GM21381 (cell line): ENCODE data around the gene ABCA1.
"Not testable (repeated sequence)": the region's sequence is repeated elsewhere in the genome, so short reads cannot be mapped to it uniquely, and the experiment has no call there.

Source experiments
- ATAC-seq: cut with Tn5 transposase; IDR thresholded peaks from one replicate; pipeline ENCODE4 v1.9.1; 2021; ENCODE audit warnings: mild to moderate bottlenecking, moderate library complexity; ENCODE audit not compliant: unreplicated experiment

ABCA1 gene

GRCh38 chr9:104872656-104873488 is 55.1 kb downstream of the ABCA1 start:
- no peak for ATAC-seq

DNA sequence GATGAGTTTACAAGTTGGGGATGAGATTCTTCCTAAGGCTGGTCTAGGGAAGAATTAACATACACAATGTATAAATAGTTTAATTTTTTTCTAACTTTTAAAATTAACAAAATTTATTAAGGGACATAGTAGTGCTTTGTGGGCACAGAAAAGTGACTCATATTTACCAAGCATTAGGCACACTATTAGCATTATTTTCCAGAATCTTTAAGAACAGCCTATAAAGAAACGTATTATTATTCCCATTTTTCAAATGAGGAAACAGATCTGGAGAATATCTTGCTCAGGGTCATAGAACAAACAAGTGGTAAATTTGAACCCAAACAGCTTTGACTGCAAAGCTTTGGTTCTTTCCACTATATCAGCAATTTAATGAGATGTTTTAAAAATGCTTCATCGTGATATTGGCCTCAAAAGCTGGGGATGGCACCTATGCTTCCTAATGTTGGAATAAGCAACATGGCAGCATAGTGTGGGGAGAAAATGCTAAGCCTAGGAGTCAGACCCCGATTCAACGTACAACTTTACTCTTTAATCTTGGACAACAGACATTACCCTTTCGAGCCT is 55.9 kb downstream of the ABCA1 start:
- ATAC-seq, result no peak

GRCh38 chr9:104869811-104870210 is 58.1 kb downstream of the ABCA1 start:
- ATAC-seq, result no peak

- ATAC-seq, result peak; percentile 88
Observed at GRCh38 chr9:104868687-104869404, 59.1 kb downstream of the ABCA1 start.

DNA sequence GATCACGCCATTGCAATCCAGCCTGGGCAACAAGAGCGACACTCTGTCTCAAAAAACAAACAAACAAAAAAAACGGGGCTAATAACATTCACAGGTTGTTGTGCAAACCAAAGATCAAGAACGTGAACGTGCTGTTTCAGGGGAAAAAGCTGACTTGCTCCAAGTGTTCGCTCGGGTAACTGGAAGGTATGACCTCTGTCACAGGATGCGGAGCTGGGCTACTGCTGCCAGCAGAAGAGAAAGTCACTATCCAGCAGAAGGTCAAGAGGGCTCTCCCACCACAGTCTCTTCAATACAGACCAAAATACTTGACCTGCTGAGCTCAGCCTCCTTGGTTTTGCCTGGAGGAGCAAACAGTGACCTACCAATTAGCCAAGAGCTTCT is 59.7 kb downstream of the ABCA1 start:
- no peak for ATAC-seq

- no peak for ATAC-seq
Observed at GRCh38 chr9:104866191-104866590, 61.8 kb downstream of the ABCA1 start.

DNA sequence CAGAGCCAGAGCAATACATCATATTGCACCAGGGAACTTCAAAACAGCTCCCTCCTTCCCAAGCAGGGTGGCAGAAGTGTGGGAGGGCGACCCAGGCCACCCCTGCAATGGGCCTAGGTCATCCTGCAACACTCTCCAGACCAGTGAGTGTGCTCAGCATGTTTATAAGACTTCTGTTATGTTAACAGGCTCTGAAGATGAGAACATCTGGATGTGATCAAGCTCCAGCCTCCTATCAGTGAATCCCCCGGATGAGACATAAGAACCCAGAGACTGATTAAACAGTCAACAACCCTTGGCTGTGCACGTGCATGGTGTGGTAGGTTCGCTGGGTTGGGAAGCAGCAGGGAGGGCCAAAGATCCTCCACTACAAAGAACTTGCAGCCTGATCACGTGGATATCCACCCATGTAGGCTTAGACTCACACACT is 63.3 kb downstream of the ABCA1 start:
- ATAC-seq, result no peak

GRCh38 chr9:104863180-104863883 is 64.6 kb downstream of the ABCA1 start:
- ATAC-seq, result peak; percentile 75

DNA sequence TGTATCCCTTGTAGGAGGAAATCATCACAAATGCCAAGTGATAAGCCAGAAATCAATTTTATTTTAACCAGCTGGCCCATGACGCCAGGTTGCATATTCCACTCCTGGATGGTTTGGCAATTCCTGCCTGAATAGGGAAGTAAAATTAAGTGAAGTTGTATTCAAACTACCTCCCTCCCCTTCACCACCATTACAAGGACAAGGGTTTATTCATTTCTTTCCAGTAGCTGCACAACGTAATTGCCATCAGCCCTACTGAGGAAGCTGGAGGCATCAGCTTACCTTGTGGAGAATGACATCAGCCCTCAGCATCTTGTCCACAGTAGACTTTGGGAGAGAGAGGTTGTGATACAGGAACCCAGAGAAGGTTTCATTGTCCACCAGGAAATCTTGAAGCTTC is 66.6 kb downstream of the ABCA1 start:
- no peak for ATAC-seq

DNA sequence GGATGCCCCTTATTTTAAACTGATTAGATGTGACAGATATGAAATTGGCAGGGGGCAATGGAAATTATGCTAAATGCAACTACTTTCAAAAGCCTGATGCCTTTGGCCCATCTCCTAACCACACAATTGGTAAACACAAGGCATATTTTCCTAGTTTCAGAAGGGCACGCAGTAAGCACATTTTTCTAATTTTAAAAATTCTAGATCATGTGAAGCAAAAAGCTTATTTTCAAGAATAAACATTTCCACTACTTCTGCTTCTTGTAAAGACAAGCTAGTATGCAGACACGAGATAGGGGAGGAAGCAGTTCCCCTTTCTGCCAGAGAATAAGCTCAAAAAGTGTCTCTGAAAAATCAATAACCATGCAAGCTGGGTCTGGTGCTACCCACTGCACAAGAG is 67.7 kb downstream of the ABCA1 start:
- no peak for ATAC-seq

DNA sequence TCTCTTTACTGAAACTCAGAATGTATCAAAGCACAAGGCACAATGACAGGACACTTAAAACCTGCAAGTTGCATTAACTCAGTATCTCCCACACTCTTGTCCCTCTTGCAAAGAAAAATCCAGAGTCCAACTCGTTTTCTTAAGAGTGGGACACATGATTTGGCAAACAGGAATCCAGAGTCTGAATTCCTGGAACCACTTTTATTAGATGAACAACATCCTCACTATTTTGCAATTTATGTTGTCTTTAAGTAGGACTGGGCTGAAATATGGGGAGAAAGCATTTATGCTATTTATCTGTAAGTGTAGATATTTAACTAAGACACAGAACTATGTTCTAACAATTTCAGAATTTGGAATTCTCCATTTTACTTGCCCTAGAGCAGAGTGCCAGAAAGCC is 69.1 kb downstream of the ABCA1 start:
- no peak for ATAC-seq

DNA sequence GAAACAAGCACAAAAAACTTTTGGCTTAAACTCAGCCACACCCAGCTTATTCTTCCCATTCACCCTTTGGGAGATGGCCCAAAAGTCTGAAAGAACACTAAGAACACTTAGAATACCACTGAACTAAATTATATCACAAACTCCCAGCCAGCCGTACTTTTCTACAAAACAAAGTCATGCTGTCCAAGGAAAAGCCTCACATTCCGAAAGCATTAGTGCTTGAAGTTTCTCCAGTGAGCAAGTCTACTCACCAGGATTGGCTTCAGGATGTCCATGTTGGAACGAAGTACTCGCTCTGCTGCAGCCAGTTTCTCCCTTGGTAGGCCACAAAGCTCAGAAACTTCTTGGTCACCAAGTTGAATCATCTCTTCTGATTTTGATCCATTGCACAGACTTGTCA is 69.7 kb downstream of the ABCA1 start:
- ATAC-seq, result no peak

DNA sequence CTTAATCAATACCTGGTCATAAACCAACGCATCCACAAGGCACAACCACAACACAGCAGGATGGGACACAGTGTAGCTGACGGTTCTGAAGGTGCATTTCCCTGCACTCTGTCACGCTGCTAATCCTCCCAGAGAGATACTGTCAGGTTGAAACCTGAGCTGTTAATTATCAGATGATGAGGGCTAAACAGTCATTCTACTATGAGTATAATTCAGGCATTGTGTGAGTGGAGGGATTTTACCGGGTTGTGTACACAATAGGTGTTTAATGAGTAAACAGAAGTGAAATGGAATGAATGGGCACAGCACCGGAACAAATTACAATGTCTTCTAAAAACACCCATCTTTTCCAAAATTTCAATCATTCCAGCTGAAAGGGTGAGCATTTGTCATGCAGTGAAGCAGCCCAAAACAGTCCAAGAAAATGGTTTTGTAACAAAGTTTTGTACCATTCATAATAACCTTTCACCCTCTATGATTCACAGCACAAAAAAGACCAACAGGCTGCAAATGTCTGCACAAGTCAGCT is 71.5 kb downstream of the ABCA1 start:
- ATAC-seq, result no peak

DNA sequence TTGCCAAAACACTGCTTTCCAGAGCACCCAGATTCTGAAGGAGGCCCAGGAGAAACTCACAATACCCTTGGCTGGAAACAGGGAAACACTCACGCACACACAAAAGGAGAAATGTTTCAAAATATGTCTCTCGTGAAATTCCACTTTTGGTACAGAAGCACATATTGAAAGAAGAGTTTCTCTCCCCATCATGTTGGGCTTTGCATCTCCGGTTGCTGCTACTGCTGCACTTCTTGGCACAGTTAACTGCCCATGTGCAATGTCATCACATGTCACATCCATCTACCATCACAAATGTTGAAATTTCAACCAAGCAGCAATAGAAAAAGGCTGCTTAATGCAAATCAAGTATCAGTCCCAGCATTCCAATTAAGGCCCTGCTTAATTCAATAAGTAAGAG is 72.1 kb downstream of the ABCA1 start:
- ATAC-seq, result no peak

DNA sequence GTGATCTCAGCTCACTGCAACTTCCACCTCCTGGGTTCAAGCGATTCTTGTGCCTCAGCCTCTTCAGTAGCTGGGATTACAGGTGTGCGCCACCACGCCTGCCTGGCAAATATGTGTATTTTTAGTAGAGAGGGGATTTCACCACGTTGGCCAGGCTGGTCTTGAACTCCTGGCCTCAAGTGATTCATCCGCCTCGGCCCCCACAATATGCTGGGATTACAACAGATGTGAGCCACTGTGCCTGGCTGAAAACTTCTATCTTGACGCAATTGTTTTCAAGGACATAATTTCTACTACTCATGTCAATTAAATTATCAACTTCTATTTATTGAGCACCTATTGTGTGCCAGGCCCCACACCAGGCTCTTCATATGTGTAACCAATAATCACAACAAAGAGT is 72.7 kb downstream of the ABCA1 start:
- not testable (repeated sequence) for ATAC-seq

- no peak for ATAC-seq
Observed at GRCh38 chr9:104854613-104855012, 73.3 kb downstream of the ABCA1 start.

DNA sequence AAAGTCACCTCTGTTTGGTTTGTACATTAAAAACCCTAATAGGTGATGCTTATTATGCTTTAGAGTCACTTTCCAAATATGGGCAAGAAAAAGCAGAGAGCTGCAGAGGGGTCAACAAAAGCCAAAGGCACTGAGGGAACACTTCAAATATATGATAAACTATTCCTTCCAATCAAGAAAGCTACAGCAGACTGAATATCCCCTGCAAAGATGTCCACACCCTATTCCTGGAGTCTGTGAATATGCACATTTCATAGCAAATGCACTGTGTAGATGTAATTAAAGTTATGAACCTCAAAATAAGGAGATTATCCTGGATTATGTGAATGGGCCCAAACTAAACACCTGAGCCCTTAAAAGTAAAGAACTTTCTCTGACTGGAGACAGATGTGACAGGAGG is 74.3 kb downstream of the ABCA1 start:
- no peak for ATAC-seq

- no peak for ATAC-seq
Observed at GRCh38 chr9:104853159-104853558, 74.8 kb downstream of the ABCA1 start.

- ATAC-seq, result no peak
Observed at GRCh38 chr9:104851546-104851920, 76.4 kb downstream of the ABCA1 start.

GRCh38 chr9:104850786-104851545 is 77.0 kb downstream of the ABCA1 start:
- no peak for ATAC-seq
